Astrocyte (in vitro differentiated cells and primary cell): ENCODE measurements around the gene PXK. TPM values are rescaled to one million over a fixed set of nuclear protein-coding genes. Genes with fewer than 3 reads are reported as not detected.

Experiments used
- DNase-seq: peaks from one replicate; pipeline ENCODE4 v3.0.0-alpha.2; 2010; ENCODE audit warnings: low read depth
- FAIRE-seq: peaks from 2 replicates; lab custom pipeline; 2011; peaks lifted over from hg19 to GRCh38; lab: Jason Lieb, UNC
- H2AFZ ChIP-seq: 2 replicates; pipeline ENCODE4 v1.6.0; 2012; ENCODE audit warnings: low read depth, low read length, inconsistent platforms
- H3K27ac ChIP-seq: 2 replicates; pipeline ENCODE4 v1.5.1; 2011; ENCODE audit warnings: low read depth, low read length, inconsistent platforms
- H3K27me3 ChIP-seq: 2 replicates; pipeline ENCODE4 v1.6.0; 2011; ENCODE audit warnings: low read length, inconsistent platforms; ENCODE audit not compliant: insufficient read depth
- H3K36me3 ChIP-seq: 2 replicates; pipeline ENCODE4 v1.5.1; 2011; ENCODE audit warnings: low read length, inconsistent platforms; ENCODE audit not compliant: insufficient read depth
- H3K4me1 ChIP-seq: 2 replicates; pipeline ENCODE4 v1.5.1; 2011; ENCODE audit warnings: low read length, inconsistent platforms; ENCODE audit not compliant: insufficient read depth
- H3K4me2 ChIP-seq: 2 replicates; pipeline ENCODE4 v1.6.0; 2012; ENCODE audit warnings: low read length, inconsistent platforms
- H3K4me3 ChIP-seq: 2 replicates; pipeline ENCODE4 v1.5.1; 2011; ENCODE audit warnings: low read depth, mild to moderate bottlenecking, low read length, inconsistent platforms; ENCODE audit not compliant: insufficient read depth
- H3K79me2 ChIP-seq: 2 replicates; pipeline ENCODE4 v1.6.0; 2012; ENCODE audit warnings: mild to moderate bottlenecking, low read length, inconsistent platforms; ENCODE audit not compliant: insufficient read depth
- H3K9ac ChIP-seq: 2 replicates; pipeline ENCODE4 v1.6.0; 2012; ENCODE audit warnings: mild to moderate bottlenecking, low read length, inconsistent platforms
- H3K9me3 ChIP-seq: 2 replicates; pipeline ENCODE4 v1.5.1; 2012; ENCODE audit warnings: low read depth, mild to moderate bottlenecking, low read length, inconsistent platforms; ENCODE audit not compliant: insufficient read depth
- H4K20me1 ChIP-seq: 2 replicates; pipeline ENCODE4 v1.6.0; 2012; ENCODE audit warnings: low read length, inconsistent platforms; ENCODE audit not compliant: insufficient read depth
- H3K27ac Mint-ChIP-seq: one replicate; pipeline ENCODE4 v1.8.0; 2021; ENCODE audit warnings: mild to moderate bottlenecking, mixed read lengths; ENCODE audit not compliant: unreplicated experiment
- H3K27me3 Mint-ChIP-seq: one replicate; pipeline ENCODE4 v1.8.0; 2021; ENCODE audit warnings: low read depth, mixed read lengths; ENCODE audit not compliant: unreplicated experiment
- H3K36me3 Mint-ChIP-seq: one replicate; pipeline ENCODE4 v1.8.0; 2021; ENCODE audit warnings: low read depth, mixed read lengths; ENCODE audit not compliant: unreplicated experiment
- H3K4me1 Mint-ChIP-seq: one replicate; pipeline ENCODE4 v1.8.0; 2021; ENCODE audit warnings: low read depth, mixed read lengths; ENCODE audit not compliant: unreplicated experiment
- H3K4me3 Mint-ChIP-seq: one replicate; pipeline ENCODE4 v1.8.0; 2021; ENCODE audit warnings: mild to moderate bottlenecking, moderate library complexity, mixed read lengths; ENCODE audit not compliant: unreplicated experiment
- H3K9me3 Mint-ChIP-seq: one replicate; pipeline ENCODE4 v1.8.0; 2021; ENCODE audit warnings: mild to moderate bottlenecking, mixed read lengths; ENCODE audit not compliant: unreplicated experiment
- EZH2 ChIP-seq: IDR thresholded peaks from 2 replicates; pipeline ENCODE4 v1.6.1; 2012; ENCODE audit warnings: mild to moderate bottlenecking, low read length, inconsistent platforms; ENCODE audit not compliant: insufficient read depth
- total RNA-seq: library from RNA; stranded (reverse); gene quantifications from 2 replicates; pipeline ENCODE4 v1.2.1, GENCODE V29; 2021
- TF ChIP-seq, protein P1 (sequence below): IDR thresholded peaks from 2 replicates; pipeline ENCODE4 v1.5.1; 2011; ENCODE audit warnings: low read depth, mild to moderate bottlenecking, inconsistent platforms, low read length, moderate library complexity; ENCODE audit not compliant: insufficient read depth

The PXK gene
- total RNA-seq, 1 donor from 2014 or later: 10.5 TPM

DNA sequence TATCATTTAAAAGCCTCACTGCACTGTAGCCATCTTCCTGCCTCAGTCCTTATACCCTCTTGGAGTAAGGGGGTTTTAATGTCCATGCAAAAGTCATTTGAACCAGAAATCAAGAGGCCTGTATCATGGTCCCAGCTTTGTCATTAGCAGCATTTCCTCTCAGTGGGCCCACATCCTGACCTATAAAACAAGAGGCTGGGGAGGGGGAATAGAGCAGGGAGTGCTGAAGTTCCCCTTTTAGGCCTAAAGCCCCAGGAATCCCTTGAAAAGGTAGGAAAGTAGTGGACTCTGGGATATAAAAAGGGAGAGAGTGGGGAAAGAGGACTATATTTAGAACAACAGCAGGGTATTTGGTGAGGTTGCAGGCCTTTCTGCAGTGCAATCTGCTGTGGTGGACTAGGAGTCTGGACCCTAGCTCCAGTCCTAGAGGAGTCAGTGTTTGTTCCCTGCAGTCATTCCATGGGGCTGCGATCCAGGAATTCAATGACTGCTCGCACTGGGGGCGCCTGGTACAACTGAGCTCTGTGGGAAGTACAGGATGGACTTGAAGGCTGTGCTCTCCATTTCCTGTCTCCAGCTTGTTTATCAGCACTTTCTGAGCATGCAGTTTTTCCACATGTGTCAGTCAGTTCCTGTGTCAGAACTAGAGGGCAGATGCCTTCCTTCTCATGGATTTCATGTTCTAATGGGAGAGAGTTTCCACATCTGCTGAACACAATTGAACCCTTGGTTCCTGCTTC, 54.1 kb downstream of the PXK start:
- H3K4me2 ChIP-seq: peak overlapping the region; percentile 34
- no peaks in the 10 kb centered on the region for H3K27me3 Mint-ChIP-seq

DNA sequence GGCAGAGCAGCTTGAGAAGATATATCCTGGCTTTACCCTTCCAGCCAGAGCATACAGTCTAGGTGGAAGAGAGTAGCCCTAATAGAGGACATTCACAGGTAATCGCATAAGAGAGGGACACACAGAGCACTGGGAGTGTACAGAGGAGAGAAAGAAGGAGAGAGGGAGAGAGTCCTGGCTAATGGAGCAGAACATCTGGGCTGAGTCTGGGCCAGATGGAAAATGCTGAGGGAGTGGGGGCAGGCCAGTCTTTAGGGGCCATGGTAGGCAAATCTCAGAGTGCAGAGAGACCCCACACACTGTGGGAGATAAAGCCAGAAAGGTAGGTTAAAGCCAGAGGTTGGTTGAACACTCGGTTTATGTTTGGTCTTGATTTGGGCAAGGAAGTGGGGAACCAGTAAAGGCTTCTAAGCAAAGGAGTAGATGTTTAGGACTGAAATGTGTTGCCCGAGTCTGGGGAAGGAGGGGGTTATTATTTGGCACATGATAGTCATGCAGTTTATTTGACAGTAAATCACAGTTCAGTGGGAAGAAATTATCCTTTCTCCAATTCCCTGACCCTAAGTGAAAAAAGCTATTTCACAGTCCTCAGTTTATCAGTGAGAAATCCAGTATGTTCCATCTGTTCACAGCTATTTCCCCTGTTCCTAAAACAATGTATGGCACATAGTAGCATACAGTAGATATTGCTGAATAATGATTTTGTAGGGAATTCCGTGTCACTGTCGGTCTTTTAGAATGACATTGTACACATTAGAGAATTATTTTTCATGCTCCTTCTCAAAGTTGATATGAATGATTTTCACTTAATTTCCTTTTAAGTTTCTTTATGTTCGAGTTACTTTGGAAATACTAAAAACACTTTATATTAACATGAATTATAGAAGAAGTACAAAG, 55.2 kb downstream of the PXK start:
- H3K4me3 ChIP-seq: no peak overlapping the region
- FAIRE-seq (peak; percentile 32), DNase-seq (no peak)
- TF ChIP-seq, protein P1, sequence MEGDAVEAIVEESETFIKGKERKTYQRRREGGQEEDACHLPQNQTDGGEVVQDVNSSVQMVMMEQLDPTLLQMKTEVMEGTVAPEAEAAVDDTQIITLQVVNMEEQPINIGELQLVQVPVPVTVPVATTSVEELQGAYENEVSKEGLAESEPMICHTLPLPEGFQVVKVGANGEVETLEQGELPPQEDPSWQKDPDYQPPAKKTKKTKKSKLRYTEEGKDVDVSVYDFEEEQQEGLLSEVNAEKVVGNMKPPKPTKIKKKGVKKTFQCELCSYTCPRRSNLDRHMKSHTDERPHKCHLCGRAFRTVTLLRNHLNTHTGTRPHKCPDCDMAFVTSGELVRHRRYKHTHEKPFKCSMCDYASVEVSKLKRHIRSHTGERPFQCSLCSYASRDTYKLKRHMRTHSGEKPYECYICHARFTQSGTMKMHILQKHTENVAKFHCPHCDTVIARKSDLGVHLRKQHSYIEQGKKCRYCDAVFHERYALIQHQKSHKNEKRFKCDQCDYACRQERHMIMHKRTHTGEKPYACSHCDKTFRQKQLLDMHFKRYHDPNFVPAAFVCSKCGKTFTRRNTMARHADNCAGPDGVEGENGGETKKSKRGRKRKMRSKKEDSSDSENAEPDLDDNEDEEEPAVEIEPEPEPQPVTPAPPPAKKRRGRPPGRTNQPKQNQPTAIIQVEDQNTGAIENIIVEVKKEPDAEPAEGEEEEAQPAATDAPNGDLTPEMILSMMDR: no peak
- TF ChIP-seq EZH2: no peak
- H4K20me1 ChIP-seq: no peaks in the 10 kb centered on the region
- Mint-ChIP-seq H3K27me3 (no peaks in the 10 kb centered on the region), H3K27ac (peak overlapping the region; percentile 96), H3K36me3 (no peaks in the 10 kb centered on the region), H3K9me3 (peaks cover 2% of the 10 kb centered on the region), H3K4me3 (no peak overlapping the region), H3K4me1 (peaks cover 57% of the 10 kb centered on the region)
- no peaks in the 10 kb centered on the region for H3K9me3 ChIP-seq
- peaks cover 56% of the 10 kb centered on the region for H3K4me1 ChIP-seq
- no peaks in the 10 kb centered on the region for H3K79me2 ChIP-seq
- peak overlapping the region; percentile 66 for H3K9ac ChIP-seq
- no peaks in the 10 kb centered on the region for H3K27me3 ChIP-seq
- peak overlapping the region; percentile 98 for H3K27ac ChIP-seq
- peak overlapping the region; percentile 34 for H3K4me2 ChIP-seq
- H2AFZ ChIP-seq: no peak overlapping the region
- H3K36me3 ChIP-seq: no peaks in the 10 kb centered on the region

More for the DNA sequence above, 54.1 kb downstream of the PXK start:
- H3K36me3 Mint-ChIP-seq: no peaks in the 10 kb centered on the region
- DNase-seq (peak; percentile 83), FAIRE-seq (peak; percentile 49)
- H3K4me3 ChIP-seq: no peak overlapping the region
- TF ChIP-seq EZH2: no peak
- TF ChIP-seq, protein P1: no peak
- no peaks in the 10 kb centered on the region for H3K9me3 ChIP-seq
- H3K36me3 ChIP-seq: peaks cover 3% of the 10 kb centered on the region
- peaks cover 57% of the 10 kb centered on the region for H3K4me1 Mint-ChIP-seq
- peaks cover 59% of the 10 kb centered on the region for H3K4me1 ChIP-seq
- peak overlapping the region; percentile 45 for H3K4me3 Mint-ChIP-seq
- H4K20me1 ChIP-seq: no peaks in the 10 kb centered on the region
- H3K79me2 ChIP-seq: no peaks in the 10 kb centered on the region
- H3K9ac ChIP-seq: peak overlapping the region; percentile 66
- H3K27me3 ChIP-seq: no peaks in the 10 kb centered on the region
- H3K9me3 Mint-ChIP-seq: peaks cover 2% of the 10 kb centered on the region
- no peak overlapping the region for H2AFZ ChIP-seq
- H3K27ac Mint-ChIP-seq: peak overlapping the region; percentile 96
- peak overlapping the region; percentile 98 for H3K27ac ChIP-seq
